Stomach smooth muscle (tissue), 2 donors: Measurements from ENCODE around the gene DLG2.
"Not testable (repeated sequence)": the region's sequence is repeated elsewhere in the genome, so short reads cannot be mapped to it uniquely, and the experiment has no call there.

Experiments
- H3K27ac ChIP-seq: one replicate; pipeline ENCODE4 v1.7.0; 2013; ENCODE audit warnings: mild to moderate bottlenecking, low read length, inconsistent platforms
- H3K27me3 ChIP-seq, 2 donors: one replicate each; pipeline ENCODE4 v1.7.0; 2013; ENCODE audit warnings: low read length in 2 of 2; ENCODE audit not compliant: insufficient read depth in 2 of 2, control insufficient read depth in 1 of 2
- H3K36me3 ChIP-seq, 2 donors: one replicate each; pipeline ENCODE4 v1.7.0; 2013; ENCODE audit warnings: low read length in 2 of 2; ENCODE audit not compliant: control insufficient read depth in 2 of 2, insufficient read depth in 2 of 2
- H3K4me1 ChIP-seq: one replicate; pipeline ENCODE4 v1.7.0; 2013; ENCODE audit warnings: low read length; ENCODE audit not compliant: control insufficient read depth, insufficient read depth
- H3K4me3 ChIP-seq, 2 donors: one replicate each; pipeline ENCODE4 v1.7.0; 2013; ENCODE audit warnings: low read length in 2 of 2
- H3K9ac ChIP-seq, 2 donors: one replicate each; pipeline ENCODE4 v1.7.0; 2013; ENCODE audit warnings: low read length in 2 of 2, mild to moderate bottlenecking in 1 of 2
- H3K9me3 ChIP-seq, 2 donors: one replicate each; pipeline ENCODE4 v1.7.0; 2013; ENCODE audit warnings: low read length in 2 of 2; ENCODE audit not compliant: control insufficient read depth in 2 of 2
- donor health status: healthy.
- donor health status: Pancreatic carcinoma.

DLG2 gene

GRCh38 chr11:84345027-84345426 is 1282.1 kb downstream of the DLG2 start:
- Histone ChIP-seq H3K9ac (no peak overlapping the region), H3K4me1 (no peaks in the 10 kb centered on the region), H3K9me3 (no peaks in the 10 kb centered on the region), H3K36me3 (no peaks in the 10 kb centered on the region), H3K4me3 (no peak overlapping the region), H3K27ac (no peak overlapping the region), H3K27me3 (no peaks in the 10 kb centered on the region)

- no peaks in the 10 kb centered on the region for H3K27me3 ChIP-seq
- H3K27ac ChIP-seq, result no peak overlapping the region
- H3K36me3 ChIP-seq, result no peaks in the 10 kb centered on the region
- H3K9ac ChIP-seq, result no peak overlapping the region
- no peaks in the 10 kb centered on the region for H3K9me3 ChIP-seq
- no peaks in the 10 kb centered on the region for H3K4me1 ChIP-seq
- H3K4me3 ChIP-seq, result no peak overlapping the region
Observed at GRCh38 chr11:84339796-84340195, 1287.3 kb downstream of the DLG2 start.

- Histone ChIP-seq H3K36me3 (no peaks in the 10 kb centered on the region), H3K4me3 (no peak overlapping the region), H3K27me3 (no peaks in the 10 kb centered on the region), H3K27ac (no peak overlapping the region), H3K9me3 (no peaks in the 10 kb centered on the region), H3K4me1 (no peaks in the 10 kb centered on the region), H3K9ac (no peak overlapping the region)
Observed at GRCh38 chr11:84333221-84333620, 1293.9 kb downstream of the DLG2 start.

- H3K36me3 ChIP-seq, result no peaks in the 10 kb centered on the region
- H3K4me3 ChIP-seq, result no peak overlapping the region
- H3K27me3 ChIP-seq, result no peaks in the 10 kb centered on the region
Observed at GRCh38 chr11:84322211-84322610, 1304.9 kb downstream of the DLG2 start.

GRCh38 chr11:84319863-84320262 is 1307.3 kb downstream of the DLG2 start:
- H3K9me3 ChIP-seq, result no peaks in the 10 kb centered on the region

More at GRCh38 chr11:84322211-84322610, 1304.9 kb downstream of the DLG2 start:
- Histone ChIP-seq H3K9me3 (no peaks in the 10 kb centered on the region), H3K9ac (no peak overlapping the region), H3K4me1 (no peaks in the 10 kb centered on the region), H3K27ac (no peak overlapping the region)

GRCh38 chr11:84316866-84317555 is 1310.1 kb downstream of the DLG2 start:
- Histone ChIP-seq H3K4me1 (no peaks in the 10 kb centered on the region), H3K9me3 (no peaks in the 10 kb centered on the region), H3K27ac (no peak overlapping the region), H3K27me3 (no peaks in the 10 kb centered on the region), H3K9ac (no peak overlapping the region), H3K36me3 (no peaks in the 10 kb centered on the region), H3K4me3 (peak overlapping the region; percentile 45 to 70)

More at GRCh38 chr11:84319863-84320262, 1307.3 kb downstream of the DLG2 start:
- H3K27me3 ChIP-seq, result no peaks in the 10 kb centered on the region
- no peaks in the 10 kb centered on the region for H3K36me3 ChIP-seq
- no peak overlapping the region for H3K9ac ChIP-seq
- no peak overlapping the region for H3K27ac ChIP-seq
- H3K4me1 ChIP-seq, result no peaks in the 10 kb centered on the region
- no peak overlapping the region for H3K4me3 ChIP-seq

GRCh38 chr11:84313830-84314359 is 1313.2 kb downstream of the DLG2 start:
- Histone ChIP-seq H3K27me3 (no peaks in the 10 kb centered on the region), H3K4me1 (no peaks in the 10 kb centered on the region), H3K27ac (no peak overlapping the region), H3K9me3 (no peaks in the 10 kb centered on the region), H3K4me3 (no peak overlapping the region), H3K9ac (no peak overlapping the region), H3K36me3 (no peaks in the 10 kb centered on the region)

GRCh38 chr11:84310268-84310667 is 1316.9 kb downstream of the DLG2 start:
- no peak overlapping the region for H3K9ac ChIP-seq
- H3K36me3 ChIP-seq, result no peaks in the 10 kb centered on the region
- H3K4me3 ChIP-seq, result no peak overlapping the region
- no peaks in the 10 kb centered on the region for H3K9me3 ChIP-seq
- H3K27ac ChIP-seq, result no peak overlapping the region
- H3K4me1 ChIP-seq, result no peaks in the 10 kb centered on the region
- no peaks in the 10 kb centered on the region for H3K27me3 ChIP-seq

GRCh38 chr11:84308491-84308890 is 1318.7 kb downstream of the DLG2 start:
- H3K36me3 ChIP-seq, H3K9me3 ChIP-seq, H3K4me1 ChIP-seq, H3K27ac ChIP-seq, H3K4me3 ChIP-seq, H3K27me3 ChIP-seq, H3K9ac ChIP-seq: not testable (repeated sequence)

- Histone ChIP-seq H3K4me1 (no peaks in the 10 kb centered on the region), H3K4me3 (no peak overlapping the region), H3K9ac (no peak overlapping the region), H3K9me3 (no peaks in the 10 kb centered on the region), H3K36me3 (no peaks in the 10 kb centered on the region), H3K27ac (no peak overlapping the region), H3K27me3 (no peaks in the 10 kb centered on the region)
Observed at GRCh38 chr11:84300092-84300491, 1327.1 kb downstream of the DLG2 start.

- no peak overlapping the region for H3K9ac ChIP-seq
- H3K4me1 ChIP-seq, result no peaks in the 10 kb centered on the region
- no peak overlapping the region for H3K4me3 ChIP-seq
- H3K27me3 ChIP-seq, result no peaks in the 10 kb centered on the region
- no peaks in the 10 kb centered on the region for H3K9me3 ChIP-seq
- H3K27ac ChIP-seq, result no peak overlapping the region
- no peaks in the 10 kb centered on the region for H3K36me3 ChIP-seq
Observed at GRCh38 chr11:84297570-84297969, 1329.6 kb downstream of the DLG2 start.
